ENCODE measurements around the gene DENND6B. TPM values are rescaled to one million over a fixed set of nuclear protein-coding genes. Genes with fewer than 3 reads are reported as not detected.

The DENND6B gene
- total and polyA plus RNA-seq, 2 of the 13 experiments (the other 11 are each of a cell fraction or from before 2014, with no cell fraction given) = 0.95 to 3.8 TPM

DNA sequence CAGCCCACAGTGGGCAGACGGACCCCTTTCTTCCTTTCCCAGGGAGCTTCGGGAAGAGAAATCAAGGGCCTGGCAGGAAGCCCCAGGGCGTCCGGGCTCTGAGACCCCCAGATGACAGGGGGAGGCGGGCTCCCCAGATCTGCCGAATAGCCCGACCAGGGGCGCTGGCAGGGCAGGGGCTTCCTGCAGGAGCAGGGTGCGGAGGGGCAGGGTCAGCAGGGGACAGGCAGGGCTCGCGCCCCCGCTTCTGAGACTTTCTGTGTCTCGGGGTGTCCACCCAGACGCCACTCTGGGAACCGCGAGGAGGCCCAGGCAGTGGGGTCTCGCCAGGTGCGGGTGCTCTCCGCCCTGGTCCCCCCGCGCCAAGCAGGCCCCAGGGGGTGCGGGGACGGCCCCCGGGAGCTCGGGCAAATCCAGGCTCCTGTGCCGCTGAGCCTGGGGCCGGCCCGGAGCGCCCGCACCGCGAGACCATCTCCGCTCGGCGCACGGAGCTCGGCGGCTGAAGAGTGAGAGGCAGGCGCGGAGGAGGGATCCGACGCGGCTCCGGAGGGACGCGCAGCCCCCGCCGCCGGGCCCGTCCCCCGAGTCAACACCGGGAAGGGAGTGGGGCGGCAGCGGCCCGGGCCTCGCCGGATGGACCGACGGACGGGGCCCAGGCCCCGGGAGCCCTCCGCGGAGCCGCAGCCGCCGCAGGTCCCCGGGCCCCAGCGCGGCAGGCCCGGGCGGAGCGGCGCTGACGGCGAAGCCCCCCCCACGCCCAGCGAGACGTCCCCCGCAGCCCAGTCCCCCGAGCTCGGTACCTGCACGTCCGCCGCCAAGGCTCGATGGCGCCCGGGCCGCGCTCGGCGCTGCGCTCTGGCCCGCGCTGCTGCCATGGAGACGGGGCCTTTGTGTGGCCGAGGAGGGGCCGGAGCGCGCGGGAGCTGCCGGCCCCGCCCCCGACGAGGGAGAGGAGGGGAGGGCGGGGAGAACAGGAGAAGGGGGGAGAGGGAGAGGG, 19.8 kb downstream of the DENND6B start, which contains the start of gene PLXNB2 (continued):
- TF ChIP-seq ZNF138 (CRISPR knock-in tag; IDR thresholded peaks at IDR 0.05; ENCODE audit: low read depth) (no peak), SMYD3 (CRISPR knock-in tag; IDR thresholded peaks at IDR 0.05) (no peak), PRMT3 (CRISPR knock-in tag; IDR thresholded peaks at IDR 0.05; ENCODE audit: borderline replicate concordance, low read depth) (no peak), ZNF543 (CRISPR knock-in tag; IDR thresholded peaks at IDR 0.05) (no peak), RORA (CRISPR knock-in tag; IDR thresholded peaks at IDR 0.05) (no peak), KMT2A (CRISPR knock-in tag; IDR thresholded peaks at IDR 0.05) (no peak), KLF12 (CRISPR knock-in tag; IDR thresholded peaks at IDR 0.05; ENCODE audit: borderline replicate concordance) (no peak), ZSCAN25 (CRISPR knock-in tag; IDR thresholded peaks at IDR 0.05) (peak; percentile 78), ZNF432 (CRISPR knock-in tag; IDR thresholded peaks at IDR 0.05; ENCODE audit: borderline replicate concordance) (no peak)
- TF ChIP-seq, protein P1, sequence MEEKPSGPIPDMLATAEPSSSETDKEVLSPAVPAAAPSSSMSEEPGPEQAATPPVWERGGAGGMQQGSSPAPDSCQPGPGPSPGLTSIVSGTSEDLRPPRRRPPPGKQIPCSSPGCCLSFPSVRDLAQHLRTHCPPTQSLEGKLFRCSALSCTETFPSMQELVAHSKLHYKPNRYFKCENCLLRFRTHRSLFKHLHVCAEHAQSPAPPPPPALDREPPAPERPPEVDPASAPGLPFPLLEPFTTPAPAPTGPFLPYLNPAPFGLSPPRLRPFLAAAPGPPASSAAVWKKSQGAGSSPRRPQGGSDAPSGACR (CRISPR knock-in tag; IDR thresholded peaks at IDR 0.05) = no peak
- TF ChIP-seq, protein P2, sequence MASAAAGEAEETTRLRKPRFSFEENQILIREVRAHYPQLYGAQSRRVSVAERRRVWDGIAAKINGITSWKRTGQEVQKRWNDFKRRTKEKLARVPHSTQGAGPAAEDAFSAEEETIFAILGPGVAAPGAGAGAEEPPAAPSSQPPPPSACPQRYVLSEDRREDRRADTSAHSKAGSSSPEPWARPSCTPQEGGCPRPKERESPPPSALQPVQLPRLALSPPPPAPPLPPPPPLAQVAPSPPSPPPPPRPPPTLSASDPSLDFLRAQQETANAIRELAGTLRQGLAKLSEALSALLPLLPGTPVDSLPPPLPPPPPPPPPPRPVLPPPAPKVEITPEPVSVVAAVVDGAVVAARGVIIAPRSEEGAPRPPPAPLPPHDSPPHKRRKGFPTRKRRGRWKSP (CRISPR knock-in tag; IDR thresholded peaks at IDR 0.05) = peak; percentile 97
- TF ChIP-seq, protein P3, sequence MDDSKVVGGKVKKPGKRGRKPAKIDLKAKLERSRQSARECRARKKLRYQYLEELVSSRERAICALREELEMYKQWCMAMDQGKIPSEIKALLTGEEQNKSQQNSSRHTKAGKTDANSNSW (CRISPR knock-in tag; IDR thresholded peaks at IDR 0.05; ENCODE audit: borderline replicate concordance) = no peak
- TF ChIP-seq, protein P4, sequence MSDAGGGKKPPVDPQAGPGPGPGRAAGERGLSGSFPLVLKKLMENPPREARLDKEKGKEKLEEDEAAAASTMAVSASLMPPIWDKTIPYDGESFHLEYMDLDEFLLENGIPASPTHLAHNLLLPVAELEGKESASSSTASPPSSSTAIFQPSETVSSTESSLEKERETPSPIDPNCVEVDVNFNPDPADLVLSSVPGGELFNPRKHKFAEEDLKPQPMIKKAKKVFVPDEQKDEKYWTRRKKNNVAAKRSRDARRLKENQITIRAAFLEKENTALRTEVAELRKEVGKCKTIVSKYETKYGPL (CRISPR knock-in tag; IDR thresholded peaks at IDR 0.05) = no peak
- TF ChIP-seq, protein P5, sequence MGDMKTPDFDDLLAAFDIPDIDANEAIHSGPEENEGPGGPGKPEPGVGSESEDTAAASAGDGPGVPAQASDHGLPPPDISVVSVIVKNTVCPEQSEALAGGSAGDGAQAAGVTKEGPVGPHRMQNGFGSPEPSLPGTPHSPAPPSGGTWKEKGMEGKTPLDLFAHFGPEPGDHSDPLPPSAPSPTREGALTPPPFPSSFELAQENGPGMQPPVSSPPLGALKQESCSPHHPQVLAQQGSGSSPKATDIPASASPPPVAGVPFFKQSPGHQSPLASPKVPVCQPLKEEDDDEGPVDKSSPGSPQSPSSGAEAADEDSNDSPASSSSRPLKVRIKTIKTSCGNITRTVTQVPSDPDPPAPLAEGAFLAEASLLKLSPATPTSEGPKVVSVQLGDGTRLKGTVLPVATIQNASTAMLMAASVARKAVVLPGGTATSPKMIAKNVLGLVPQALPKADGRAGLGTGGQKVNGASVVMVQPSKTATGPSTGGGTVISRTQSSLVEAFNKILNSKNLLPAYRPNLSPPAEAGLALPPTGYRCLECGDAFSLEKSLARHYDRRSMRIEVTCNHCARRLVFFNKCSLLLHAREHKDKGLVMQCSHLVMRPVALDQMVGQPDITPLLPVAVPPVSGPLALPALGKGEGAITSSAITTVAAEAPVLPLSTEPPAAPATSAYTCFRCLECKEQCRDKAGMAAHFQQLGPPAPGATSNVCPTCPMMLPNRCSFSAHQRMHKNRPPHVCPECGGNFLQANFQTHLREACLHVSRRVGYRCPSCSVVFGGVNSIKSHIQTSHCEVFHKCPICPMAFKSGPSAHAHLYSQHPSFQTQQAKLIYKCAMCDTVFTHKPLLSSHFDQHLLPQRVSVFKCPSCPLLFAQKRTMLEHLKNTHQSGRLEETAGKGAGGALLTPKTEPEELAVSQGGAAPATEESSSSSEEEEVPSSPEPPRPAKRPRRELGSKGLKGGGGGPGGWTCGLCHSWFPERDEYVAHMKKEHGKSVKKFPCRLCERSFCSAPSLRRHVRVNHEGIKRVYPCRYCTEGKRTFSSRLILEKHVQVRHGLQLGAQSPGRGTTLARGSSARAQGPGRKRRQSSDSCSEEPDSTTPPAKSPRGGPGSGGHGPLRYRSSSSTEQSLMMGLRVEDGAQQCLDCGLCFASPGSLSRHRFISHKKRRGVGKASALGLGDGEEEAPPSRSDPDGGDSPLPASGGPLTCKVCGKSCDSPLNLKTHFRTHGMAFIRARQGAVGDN (CRISPR knock-in tag; IDR thresholded peaks at IDR 0.05) = peak; percentile 22
- TF ChIP-seq, protein P6, sequence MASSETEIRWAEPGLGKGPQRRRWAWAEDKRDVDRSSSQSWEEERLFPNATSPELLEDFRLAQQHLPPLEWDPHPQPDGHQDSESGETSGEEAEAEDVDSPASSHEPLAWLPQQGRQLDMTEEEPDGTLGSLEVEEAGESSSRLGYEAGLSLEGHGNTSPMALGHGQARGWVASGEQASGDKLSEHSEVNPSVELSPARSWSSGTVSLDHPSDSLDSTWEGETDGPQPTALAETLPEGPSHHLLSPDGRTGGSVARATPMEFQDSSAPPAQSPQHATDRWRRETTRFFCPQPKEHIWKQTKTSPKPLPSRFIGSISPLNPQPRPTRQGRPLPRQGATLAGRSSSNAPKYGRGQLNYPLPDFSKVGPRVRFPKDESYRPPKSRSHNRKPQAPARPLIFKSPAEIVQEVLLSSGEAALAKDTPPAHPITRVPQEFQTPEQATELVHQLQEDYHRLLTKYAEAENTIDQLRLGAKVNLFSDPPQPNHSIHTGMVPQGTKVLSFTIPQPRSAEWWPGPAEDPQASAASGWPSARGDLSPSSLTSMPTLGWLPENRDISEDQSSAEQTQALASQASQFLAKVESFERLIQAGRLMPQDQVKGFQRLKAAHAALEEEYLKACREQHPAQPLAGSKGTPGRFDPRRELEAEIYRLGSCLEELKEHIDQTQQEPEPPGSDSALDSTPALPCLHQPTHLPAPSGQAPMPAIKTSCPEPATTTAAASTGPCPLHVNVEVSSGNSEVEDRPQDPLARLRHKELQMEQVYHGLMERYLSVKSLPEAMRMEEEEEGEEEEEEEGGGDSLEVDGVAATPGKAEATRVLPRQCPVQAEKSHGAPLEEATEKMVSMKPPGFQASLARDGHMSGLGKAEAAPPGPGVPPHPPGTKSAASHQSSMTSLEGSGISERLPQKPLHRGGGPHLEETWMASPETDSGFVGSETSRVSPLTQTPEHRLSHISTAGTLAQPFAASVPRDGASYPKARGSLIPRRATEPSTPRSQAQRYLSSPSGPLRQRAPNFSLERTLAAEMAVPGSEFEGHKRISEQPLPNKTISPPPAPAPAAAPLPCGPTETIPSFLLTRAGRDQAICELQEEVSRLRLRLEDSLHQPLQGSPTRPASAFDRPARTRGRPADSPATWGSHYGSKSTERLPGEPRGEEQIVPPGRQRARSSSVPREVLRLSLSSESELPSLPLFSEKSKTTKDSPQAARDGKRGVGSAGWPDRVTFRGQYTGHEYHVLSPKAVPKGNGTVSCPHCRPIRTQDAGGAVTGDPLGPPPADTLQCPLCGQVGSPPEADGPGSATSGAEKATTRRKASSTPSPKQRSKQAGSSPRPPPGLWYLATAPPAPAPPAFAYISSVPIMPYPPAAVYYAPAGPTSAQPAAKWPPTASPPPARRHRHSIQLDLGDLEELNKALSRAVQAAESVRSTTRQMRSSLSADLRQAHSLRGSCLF (CRISPR knock-in tag; IDR thresholded peaks at IDR 0.05; ENCODE audit: borderline replicate concordance) = no peak

Data from HepG2 (cell line).